GM21360 (cell line): ENCODE measurements around the gene EFNA5.
A peak's percentile ranks its signal among the peaks of the same experiment; 100 is the strongest.

Experiments
- ATAC-seq: cut with Tn5 transposase; IDR thresholded peaks from one replicate; pipeline ENCODE4 v1.9.1; 2021; ENCODE audit warnings: mild to moderate bottlenecking, moderate library complexity; ENCODE audit not compliant: unreplicated experiment

Gene EFNA5

GRCh38 chr5:107670932-107671741 is at the start of gene EFNA5:
TSS of gene EFNA5 (minus strand) at chr5:107670937.
- ATAC-seq = peak; percentile 26

- ATAC-seq = no peak
Observed at GRCh38 chr5:107719034-107719606, 48.4 kb upstream of the EFNA5 start.

- no peak for ATAC-seq
Observed at GRCh38 chr5:107717816-107718215, 47.1 kb upstream of the EFNA5 start.

DNA sequence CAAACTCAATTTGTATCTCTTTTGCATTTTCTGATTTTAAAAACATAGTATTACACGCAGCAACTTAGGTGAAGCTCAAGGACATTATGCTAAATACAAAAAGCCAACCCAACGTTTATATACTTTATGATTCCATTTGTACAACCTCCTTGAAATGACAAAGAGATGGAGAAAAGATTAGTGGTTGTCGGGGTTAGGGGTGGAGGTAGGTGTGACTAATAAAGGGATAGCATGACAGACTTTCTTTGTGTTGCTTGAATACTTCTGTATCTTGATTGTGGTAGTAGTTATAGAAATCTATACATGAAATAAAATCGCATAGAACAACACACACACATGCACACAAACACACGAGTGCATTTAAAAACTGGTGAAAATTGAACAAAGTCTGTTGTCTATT is 42.5 kb upstream of the EFNA5 start:
- no peak for ATAC-seq

GRCh38 chr5:107712359-107712870 is 41.7 kb upstream of the EFNA5 start:
- ATAC-seq = no peak

- no peak for ATAC-seq
Observed at GRCh38 chr5:107705402-107706014, 34.8 kb upstream of the EFNA5 start.

- no peak for ATAC-seq
Observed at GRCh38 chr5:107704681-107705401, 34.1 kb upstream of the EFNA5 start.

GRCh38 chr5:107700481-107700880 is 29.7 kb upstream of the EFNA5 start:
- no peak for ATAC-seq

GRCh38 chr5:107699425-107699824 is 28.7 kb upstream of the EFNA5 start:
- no peak for ATAC-seq

GRCh38 chr5:107698286-107698685 is 27.5 kb upstream of the EFNA5 start:
- no peak for ATAC-seq

DNA sequence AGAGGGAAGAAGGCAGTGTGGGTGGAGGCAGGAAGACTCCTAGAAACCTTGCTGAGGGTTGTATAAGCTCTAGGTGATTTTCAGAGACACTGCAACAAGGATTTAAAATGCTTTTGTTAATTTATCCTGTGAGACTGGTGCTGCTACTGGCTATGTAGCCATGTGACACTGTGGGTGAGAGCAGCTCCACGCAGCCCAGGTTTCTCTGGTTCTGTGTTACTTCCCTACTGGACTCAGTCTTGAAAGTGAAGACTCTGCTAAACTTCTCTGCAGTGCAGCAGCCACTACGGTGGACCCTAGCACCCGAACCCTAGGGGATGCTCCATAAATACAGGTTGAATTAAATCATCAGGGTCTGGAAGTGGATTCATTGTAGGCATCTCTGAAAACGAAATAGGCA is 25.8 kb upstream of the EFNA5 start:
- no peak for ATAC-seq

GRCh38 chr5:107696080-107696479 is 25.3 kb upstream of the EFNA5 start:
- ATAC-seq = no peak

DNA sequence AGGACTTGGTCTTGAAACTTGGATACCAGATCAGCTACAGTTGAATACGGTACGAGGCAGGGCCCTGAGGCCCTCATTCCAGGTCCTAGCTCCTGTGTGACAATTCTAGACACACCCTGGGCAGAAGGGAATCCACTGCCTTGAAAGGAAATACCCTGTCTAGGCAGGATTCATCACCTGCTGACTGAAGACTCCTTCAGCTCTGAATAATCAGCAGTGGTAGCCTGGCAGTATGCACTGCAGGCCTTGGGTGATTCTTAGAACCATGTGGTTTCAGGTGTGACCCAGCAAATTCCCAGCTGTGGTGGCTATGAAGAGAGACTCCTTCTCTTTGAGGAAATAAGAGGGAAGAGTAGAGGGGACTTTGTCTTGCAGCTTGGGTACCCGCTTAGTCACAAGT is 17.2 kb upstream of the EFNA5 start:
- no peak for ATAC-seq

GRCh38 chr5:107687404-107687803 is 16.7 kb upstream of the EFNA5 start:
- ATAC-seq = no peak

DNA sequence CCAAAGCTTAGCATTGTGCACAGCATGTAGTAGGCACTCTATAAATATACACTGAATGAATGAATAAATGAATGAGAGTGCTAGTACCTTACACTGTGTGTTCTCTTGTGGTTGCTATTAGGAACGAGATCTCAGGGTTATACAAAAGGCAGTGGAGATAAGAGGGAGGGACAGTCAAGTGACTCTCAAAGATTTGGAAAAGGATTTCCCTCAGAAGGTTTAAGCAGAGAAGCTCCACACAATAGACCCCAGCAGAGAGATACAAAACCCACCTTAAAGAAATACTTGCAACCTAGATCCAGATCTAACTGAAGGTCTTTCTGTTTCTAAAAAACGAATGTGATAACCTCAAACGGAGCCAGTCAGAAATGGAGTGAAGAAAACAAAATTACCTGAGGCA is 11.8 kb upstream of the EFNA5 start:
- ATAC-seq = no peak

GRCh38 chr5:107680799-107681198 is 10.1 kb upstream of the EFNA5 start:
- no peak for ATAC-seq

GRCh38 chr5:107680099-107680498 is 9.4 kb upstream of the EFNA5 start:
- ATAC-seq = no peak

DNA sequence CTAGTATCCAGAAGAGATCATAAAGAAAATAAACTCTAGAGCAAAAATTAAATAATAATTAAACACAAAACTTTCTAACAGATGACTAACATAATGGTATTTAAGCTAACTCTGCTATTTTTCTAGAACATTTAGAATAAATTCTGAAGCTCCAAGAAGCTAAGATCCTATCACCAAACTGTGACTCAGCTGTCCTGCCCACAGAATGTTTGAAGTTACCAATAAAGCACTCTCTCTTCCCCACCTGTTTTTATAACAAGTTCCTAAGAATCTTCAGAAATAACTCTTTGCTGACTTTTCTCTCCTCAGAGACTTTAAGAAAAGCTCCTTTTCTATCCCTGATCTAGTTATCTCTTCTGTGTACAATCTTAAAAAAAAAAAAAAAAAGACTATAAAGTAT is 6.0 kb upstream of the EFNA5 start:
- ATAC-seq = no peak

- ATAC-seq = no peak
Observed at GRCh38 chr5:107675201-107675600, 4.5 kb upstream of the EFNA5 start.

- ATAC-seq = no peak
Observed at GRCh38 chr5:107674655-107675054, 3.9 kb upstream of the EFNA5 start.

DNA sequence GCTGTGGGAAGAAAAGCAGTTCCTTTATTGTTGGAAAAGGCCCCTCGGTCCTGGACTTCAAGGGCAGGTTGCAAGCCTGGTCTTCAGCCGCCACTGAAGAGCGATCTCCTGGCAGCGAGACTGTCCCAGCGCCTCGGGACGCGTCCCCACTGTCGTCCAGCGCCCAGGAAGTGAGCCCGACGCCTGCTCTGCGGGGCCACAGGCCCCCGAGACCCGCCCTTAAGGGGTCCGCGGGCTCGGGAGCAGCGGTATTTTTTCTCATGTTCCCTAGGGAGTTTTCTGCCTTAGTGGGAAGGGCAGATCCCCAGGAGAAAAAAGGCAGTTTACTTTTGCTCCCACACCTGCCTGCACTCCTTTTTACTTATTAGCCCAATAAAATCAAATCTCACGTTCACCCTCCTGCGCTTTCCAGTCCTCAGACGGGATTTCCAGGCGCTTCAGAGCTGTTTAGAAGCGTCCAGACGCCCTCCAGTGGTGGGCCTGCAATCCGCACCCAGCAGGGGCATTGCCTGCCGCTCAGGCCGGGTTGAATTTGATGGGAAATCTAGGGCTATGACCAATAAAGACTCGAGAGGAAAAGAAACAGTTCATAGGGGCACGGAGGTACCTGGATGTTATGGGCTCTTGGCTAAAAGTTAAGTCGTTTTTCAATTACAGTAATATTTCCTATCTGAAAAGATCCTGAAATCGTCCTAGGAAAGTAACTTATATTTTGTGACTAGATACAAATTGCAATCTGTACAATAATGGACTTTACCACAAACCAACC is 2.8 kb upstream of the EFNA5 start:
- peak; percentile 59 for ATAC-seq
